ENCODE results near the gene EGFL8. TPM values are rescaled to one million over a fixed set of nuclear protein-coding genes. Genes with fewer than 3 reads are reported as not detected.
"Not testable (repeated sequence)": the region's sequence is repeated elsewhere in the genome, so short reads cannot be mapped to it uniquely, and the experiment has no call there.

The EGFL8 gene
- total and polyA plus RNA-seq, 12 donors = 1.3 to 103 (median 9.0) TPM

GRCh38 chr6:32187009-32187709 is 22.8 kb downstream of the EGFL8 start:
- intact Hi-C loops (cut with DNase I) = no loop called here
- peaks cover 0 to 37% of the 10 kb centered on the region in 2 donors for H3K36me3 ChIP-seq (replicated peaks in 1 of 2)
- peak overlapping the region in 3 of 5 donors; percentile 69 to 94 (median 81) for H3K27ac ChIP-seq
- no peak for DNase-seq
- peaks cover 16 to 39% of the 10 kb centered on the region in 2 donors for H3K4me1 ChIP-seq (replicated peaks in 1 of 2)
- WGBS, 4 donors = 66 to 77% (median 71%) methylated on average over 11 to 12 of the region's 12 CpGs
- no peak overlapping the region for H3K4me3 ChIP-seq
- H3K9me3 ChIP-seq (replicated peaks in 1 of 3) = no peaks in the 10 kb centered on the region
- H3K27me3 ChIP-seq = no peaks in the 10 kb centered on the region
- TF ChIP-seq POLR2A (IDR thresholded peaks at IDR 0.05) = no peak

DNA sequence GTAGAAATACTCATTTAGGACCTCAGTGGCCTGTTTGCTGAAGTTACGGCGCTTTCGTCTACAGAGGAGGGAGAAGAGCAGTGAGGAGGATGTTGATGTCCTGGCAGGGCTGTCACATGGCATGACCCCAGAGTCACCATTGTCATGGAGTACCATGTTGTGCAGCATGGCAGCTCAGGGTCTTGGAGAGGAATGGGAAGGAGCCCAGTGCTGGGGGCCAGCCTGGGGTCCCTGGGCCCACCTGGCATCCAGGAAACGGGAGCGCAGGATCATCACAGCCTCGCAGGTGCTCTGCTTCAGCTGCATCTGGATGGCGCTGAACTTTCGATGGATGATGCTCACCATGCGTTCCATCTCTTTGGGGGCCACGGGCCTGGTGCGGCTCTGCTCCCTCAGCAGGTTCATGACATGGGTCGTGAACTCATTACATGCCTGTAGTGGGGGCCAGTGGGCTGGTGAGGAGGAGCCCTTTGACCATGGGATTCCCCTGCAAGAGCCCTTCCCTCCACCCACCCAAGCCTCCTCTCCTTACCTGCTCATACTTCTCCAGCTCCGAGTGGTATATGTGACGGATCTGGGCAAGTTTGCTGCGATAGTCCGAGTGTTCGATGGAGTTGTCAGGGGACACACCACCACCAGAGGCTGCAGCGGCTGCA is 23.5 kb downstream of the EGFL8 start:
- Histone ChIP-seq H3K36me3 (replicated peaks in 1 of 2) (peaks cover 0 to 30% of the 10 kb centered on the region in 2 donors), H3K4me3 (peak overlapping the region in 1 of 4 donors; percentile 82), H3K27ac (peak overlapping the region in 3 of 5 donors; percentile 88 to 96 (median 94)), H3K4me1 (replicated peaks in 1 of 2) (peaks cover 16 to 39% of the 10 kb centered on the region in 2 donors)
- WGBS, 4 donors = 72 to 81% (median 79%) methylated on average over 14 to 18 of the region's 18 CpGs
- H3K9me3 ChIP-seq (replicated peaks in 1 of 3); intact Hi-C loops (cut with DNase I); H3K27me3 ChIP-seq: not testable (repeated sequence)
- DNase-seq = peak in 1 of 7 donors; percentile 19

- intact Hi-C loops (cut with DNase I) = no loop called here
- peak overlapping the region in 3 of 4 donors; percentile 65 to 82 (median 78) for H3K4me3 ChIP-seq
- peak overlapping the region; percentile 87 to 96 (median 89) for H3K27ac ChIP-seq
- WGBS, 4 donors = 14 to 32% (median 20%) methylated on average over 7 to 13 of the region's 13 CpGs
- H3K4me1 ChIP-seq (replicated peaks in 1 of 2) = peaks cover 16 to 42% of the 10 kb centered on the region in 2 donors
- H3K9me3 ChIP-seq (replicated peaks in 1 of 3) = no peaks in the 10 kb centered on the region
- no peaks in the 10 kb centered on the region for H3K27me3 ChIP-seq
- no peak for DNase-seq
- no peak for TF ChIP-seq POLR2A (IDR thresholded peaks at IDR 0.05)
- peaks cover 0 to 24% of the 10 kb centered on the region in 2 donors for H3K36me3 ChIP-seq (replicated peaks in 1 of 2)
Measured at GRCh38 chr6:32188381-32189068, 24.1 kb downstream of the EGFL8 start.

DNA sequence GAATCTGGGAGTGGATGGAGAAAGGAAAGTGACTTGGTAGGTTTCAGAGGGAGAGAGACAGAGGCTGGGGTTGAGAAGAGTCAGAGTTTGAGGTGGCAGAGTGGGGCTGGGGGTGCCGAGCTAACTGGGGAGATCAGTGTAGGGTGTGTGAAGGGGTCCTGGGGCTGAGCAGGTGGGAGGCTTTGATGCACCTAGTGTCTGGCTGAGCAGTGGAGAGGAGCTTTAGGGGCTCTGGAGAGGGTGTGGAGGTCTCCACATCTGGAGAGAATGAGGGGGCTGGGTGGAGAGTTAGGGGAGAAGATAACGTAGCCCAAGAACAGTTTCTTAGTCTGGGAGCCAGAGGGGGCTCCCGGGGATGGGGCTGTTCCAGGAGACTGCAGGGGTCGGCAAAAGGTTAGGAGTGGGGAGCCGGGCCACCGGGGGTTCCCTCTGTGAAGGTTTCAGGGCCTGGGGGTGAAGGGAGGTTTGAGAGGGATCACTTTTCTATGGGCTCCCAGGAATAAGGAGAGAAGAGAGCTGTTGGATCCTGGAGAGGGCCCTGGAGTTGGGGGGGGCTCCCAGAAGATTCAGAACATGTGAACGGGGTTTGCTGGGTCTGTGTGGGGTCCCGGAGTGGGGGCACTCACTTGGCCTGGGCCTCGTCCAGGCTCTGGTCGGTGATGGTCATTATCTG is 24.8 kb downstream of the EGFL8 start:
- H3K4me3 ChIP-seq = peak overlapping the region; percentile 25 to 82 (median 72)
- no peaks in the 10 kb centered on the region for H3K9me3 ChIP-seq (replicated peaks in 1 of 3)
- no peak for DNase-seq
- no peaks in the 10 kb centered on the region for H3K27me3 ChIP-seq
- intact Hi-C loops (cut with DNase I) = no loop called here
- H3K27ac ChIP-seq = peak overlapping the region; percentile 87 to 96 (median 89)
- peaks cover 0 to 23% of the 10 kb centered on the region in 2 donors for H3K36me3 ChIP-seq (replicated peaks in 1 of 2)
- H3K4me1 ChIP-seq (replicated peaks in 1 of 2) = peaks cover 16 to 46% of the 10 kb centered on the region in 2 donors
- WGBS, 4 donors = 1% methylated on average over 6 to 10 of the region's 10 CpGs
- no peak for TF ChIP-seq POLR2A (IDR thresholded peaks at IDR 0.05)
- TF ChIP-seq, protein P1, sequence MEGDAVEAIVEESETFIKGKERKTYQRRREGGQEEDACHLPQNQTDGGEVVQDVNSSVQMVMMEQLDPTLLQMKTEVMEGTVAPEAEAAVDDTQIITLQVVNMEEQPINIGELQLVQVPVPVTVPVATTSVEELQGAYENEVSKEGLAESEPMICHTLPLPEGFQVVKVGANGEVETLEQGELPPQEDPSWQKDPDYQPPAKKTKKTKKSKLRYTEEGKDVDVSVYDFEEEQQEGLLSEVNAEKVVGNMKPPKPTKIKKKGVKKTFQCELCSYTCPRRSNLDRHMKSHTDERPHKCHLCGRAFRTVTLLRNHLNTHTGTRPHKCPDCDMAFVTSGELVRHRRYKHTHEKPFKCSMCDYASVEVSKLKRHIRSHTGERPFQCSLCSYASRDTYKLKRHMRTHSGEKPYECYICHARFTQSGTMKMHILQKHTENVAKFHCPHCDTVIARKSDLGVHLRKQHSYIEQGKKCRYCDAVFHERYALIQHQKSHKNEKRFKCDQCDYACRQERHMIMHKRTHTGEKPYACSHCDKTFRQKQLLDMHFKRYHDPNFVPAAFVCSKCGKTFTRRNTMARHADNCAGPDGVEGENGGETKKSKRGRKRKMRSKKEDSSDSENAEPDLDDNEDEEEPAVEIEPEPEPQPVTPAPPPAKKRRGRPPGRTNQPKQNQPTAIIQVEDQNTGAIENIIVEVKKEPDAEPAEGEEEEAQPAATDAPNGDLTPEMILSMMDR (IDR thresholded peaks at IDR 0.05) = no peak

GRCh38 chr6:32189742-32190053 is 25.3 kb downstream of the EGFL8 start:
- intact Hi-C loops (cut with DNase I) = loop anchor here in 1 of 2 donors (5.0 kb wide), 1 partner anchor 77 kb away; no protein-coding TSS in a partner anchor
- DNase-seq = peak in 2 of 7 donors; percentile 28 to 70
- H3K4me1 ChIP-seq (replicated peaks in 1 of 2) = peaks cover 16 to 48% of the 10 kb centered on the region in 2 donors

More at GRCh38 chr6:32189742-32190053, 25.3 kb downstream of the EGFL8 start:
- Histone ChIP-seq H3K27ac (peak overlapping the region; percentile 87 to 96 (median 89)), H3K27me3 (no peaks in the 10 kb centered on the region), H3K36me3 (replicated peaks in 1 of 2) (peaks cover 0 to 23% of the 10 kb centered on the region in 2 donors), H3K4me3 (peak overlapping the region; percentile 25 to 82 (median 72)), H3K9me3 (replicated peaks in 1 of 3) (no peaks in the 10 kb centered on the region)
- TF ChIP-seq, protein P1 (IDR thresholded peaks at IDR 0.05) = no peak
- no peak for TF ChIP-seq POLR2A (IDR thresholded peaks at IDR 0.05)
- WGBS, 4 donors = 2 to 16% methylated on average over 20 to 23 of the region's 23 CpGs; no CpG with 5 or more reads in 2 of the 4 donors
